Fibroblast of mammary gland (primary cell): ENCODE data around the gene PDE4B.

Source experiments
- DNase-seq: peaks from one replicate; pipeline ENCODE4 v3.0.0-alpha.2; 2010; ENCODE audit warnings: low read depth
- H3K4me3 ChIP-seq: 2 replicates; pipeline ENCODE4 v1.5.1; 2011; ENCODE audit warnings: low read depth, mild to moderate bottlenecking, low read length, moderate library complexity; ENCODE audit not compliant: control insufficient read depth
- CTCF ChIP-seq: conservative IDR thresholded peaks from 2 replicates; pipeline ENCODE4 v1.5.1; 2011; ENCODE audit warnings: low read depth, low read length, inconsistent platforms; ENCODE audit not compliant: control insufficient read depth, insufficient read depth

PDE4B gene

GRCh38 chr1:66226985-66227384 is 434.3 kb downstream of the PDE4B start:
- no peak for DNase-seq
- no peak for TF ChIP-seq CTCF
- H3K4me3 ChIP-seq, result no peak overlapping the region

DNA sequence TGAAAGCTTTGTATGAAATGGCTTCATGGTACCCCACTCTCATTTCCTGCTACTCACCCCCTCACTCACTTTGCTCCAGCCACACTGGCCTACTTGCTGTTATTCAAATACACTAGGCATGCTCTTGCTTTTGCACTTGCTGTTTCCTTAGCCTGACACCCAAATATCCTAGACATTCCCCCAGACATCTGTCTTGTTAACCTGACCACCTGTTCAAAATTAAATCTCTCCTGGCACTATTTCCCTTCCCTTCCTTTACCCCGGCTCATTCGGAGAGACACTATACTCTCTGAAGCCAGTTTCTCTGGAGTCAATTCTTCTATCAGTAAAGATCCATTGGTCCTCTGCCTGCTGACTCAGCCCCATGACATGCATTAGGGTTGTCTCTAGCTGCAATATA is 435.3 kb downstream of the PDE4B start:
- DNase-seq, result no peak
- no peak for TF ChIP-seq CTCF
- no peak overlapping the region for H3K4me3 ChIP-seq

- DNase-seq, result peak; percentile 82
- no peak for TF ChIP-seq CTCF
- no peak overlapping the region for H3K4me3 ChIP-seq
These were observed 438.5 kb downstream of the PDE4B start for GRCh38 chr1:66231217-66231616.

- no peak for TF ChIP-seq CTCF
- no peak overlapping the region for H3K4me3 ChIP-seq
- DNase-seq, result no peak
These were observed 439.2 kb downstream of the PDE4B start for GRCh38 chr1:66231681-66232463.

GRCh38 chr1:66237042-66237441 is 444.3 kb downstream of the PDE4B start:
- no peak for TF ChIP-seq CTCF
- no peak for DNase-seq
- no peak overlapping the region for H3K4me3 ChIP-seq

DNA sequence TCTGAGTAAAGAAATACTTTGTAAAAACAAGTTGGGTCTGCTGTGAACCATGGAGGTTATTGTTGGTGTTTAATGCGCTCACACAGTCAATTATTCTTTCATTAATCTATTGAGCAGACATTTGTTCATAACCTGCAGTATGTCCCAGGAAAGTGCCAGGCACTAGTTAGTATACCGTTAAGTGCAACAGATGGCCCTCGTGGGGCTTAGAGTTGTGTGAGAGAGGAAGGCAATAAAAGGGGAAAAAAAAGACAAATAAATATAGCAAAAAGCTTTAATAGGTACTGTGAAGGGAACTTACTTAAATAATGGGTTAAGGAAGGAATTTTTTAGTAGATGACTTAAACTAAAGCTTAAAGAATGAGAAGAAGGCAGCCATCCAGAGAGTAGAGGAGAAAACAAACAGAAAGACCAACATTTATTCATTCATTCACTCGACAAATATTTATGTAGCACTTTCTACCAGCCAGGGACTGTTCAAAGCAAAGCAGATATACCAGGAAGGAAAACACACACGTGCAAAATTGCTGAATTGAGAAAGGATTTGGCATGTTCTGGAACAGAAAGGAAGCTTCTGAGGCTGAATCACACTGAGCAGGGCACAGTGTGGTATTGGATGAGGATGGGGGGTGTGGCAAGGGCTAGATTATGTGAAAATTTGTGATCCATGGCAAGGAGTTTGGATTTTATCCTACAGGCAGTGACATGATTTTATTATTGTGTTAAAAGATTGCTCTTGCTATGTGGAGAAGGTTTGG is 445.2 kb downstream of the PDE4B start:
- no peak for TF ChIP-seq CTCF
- no peak for DNase-seq
- H3K4me3 ChIP-seq, result no peak overlapping the region
